HG03521 (cell line): ENCODE measurements around the gene HDAC1.
A peak's percentile ranks its signal among the peaks of the same experiment; 100 is the strongest.
"Not testable (repeated sequence)": the region's sequence is repeated elsewhere in the genome, so short reads cannot be mapped to it uniquely, and the experiment has no call there.

ENCODE experiments used
- ATAC-seq: cut with Tn5 transposase; IDR thresholded peaks from one replicate; pipeline ENCODE4 v1.9.1; 2021; ENCODE audit warnings: mild to moderate bottlenecking, moderate library complexity; ENCODE audit not compliant: unreplicated experiment

The HDAC1 gene

DNA sequence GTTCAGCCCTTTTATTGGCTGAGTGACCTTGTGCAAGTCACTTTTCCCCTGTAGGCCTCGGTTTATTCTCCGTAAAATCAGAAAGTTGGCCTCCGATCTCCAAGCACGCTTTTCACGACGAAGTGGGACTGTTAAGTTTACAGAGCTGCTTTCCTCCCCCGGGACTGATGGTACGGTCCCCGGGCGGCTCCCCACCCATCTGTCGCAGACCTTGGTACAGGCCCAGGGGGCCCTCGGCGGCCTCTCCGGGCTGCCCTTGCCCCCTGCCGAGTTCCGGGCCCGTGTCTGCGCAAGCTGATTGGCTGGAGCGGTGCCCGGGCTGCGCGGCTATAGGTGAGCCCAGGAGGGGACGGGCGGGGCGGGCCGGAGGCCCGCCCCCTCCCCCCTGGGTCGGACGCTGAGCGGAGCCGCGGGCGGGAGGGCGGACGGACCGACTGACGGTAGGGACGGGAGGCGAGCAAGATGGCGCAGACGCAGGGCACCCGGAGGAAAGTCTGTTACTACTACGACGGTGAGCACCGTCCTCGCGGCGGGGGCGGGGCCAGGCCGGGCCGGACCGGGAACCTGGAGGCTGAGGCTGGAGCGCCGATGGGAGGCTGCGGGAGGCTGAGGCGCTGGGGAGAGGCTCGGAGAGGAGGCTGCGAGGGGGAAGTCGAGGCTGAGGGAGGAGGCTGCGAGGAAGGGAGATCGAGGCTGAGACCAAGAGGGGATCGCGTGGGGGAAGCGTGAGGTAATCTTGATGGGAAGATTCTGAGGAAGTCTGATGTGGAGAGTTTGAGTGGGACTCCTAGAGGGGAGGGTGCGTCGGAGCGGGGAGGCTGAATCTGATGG is at the start of gene HDAC1:
Gene HDAC1 (plus strand): TSS at position 376 of the 831 bp plus-strand sequence. CDS start 87 bp downstream, at position 463.
- ATAC-seq: peak; percentile 99

- no peak for ATAC-seq
Measured at GRCh38 chr1:32242341-32242851, 49.5 kb upstream of the HDAC1 start.

DNA sequence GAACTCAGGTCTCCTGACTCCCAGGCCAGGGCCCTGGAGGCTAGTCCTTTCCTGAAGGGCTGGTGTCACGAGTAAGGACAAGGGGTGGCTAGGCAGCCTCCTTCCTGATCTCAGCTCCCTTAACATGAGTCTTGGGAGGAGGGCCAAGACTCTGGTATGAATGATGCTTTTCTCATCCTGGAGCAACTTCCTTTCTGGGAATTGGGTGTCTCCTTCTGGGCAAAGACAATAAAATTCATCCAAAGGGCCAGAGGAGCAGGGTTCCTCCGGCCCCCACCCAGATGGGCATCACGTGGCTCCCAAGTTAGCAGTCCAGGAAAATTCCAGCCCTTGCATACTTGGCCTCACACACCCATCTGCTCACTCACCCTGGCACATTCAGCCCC is 45.0 kb upstream of the HDAC1 start, which contains the start of gene FAM167B:
Gene FAM167B (plus strand): TSS at position 335 of the 386 bp plus-strand sequence. CDS start 200 bp downstream, outside the sequence.
- ATAC-seq: no peak

- no peak for ATAC-seq
Measured at GRCh38 chr1:32247452-32247851, 44.4 kb upstream of the HDAC1 start.

DNA sequence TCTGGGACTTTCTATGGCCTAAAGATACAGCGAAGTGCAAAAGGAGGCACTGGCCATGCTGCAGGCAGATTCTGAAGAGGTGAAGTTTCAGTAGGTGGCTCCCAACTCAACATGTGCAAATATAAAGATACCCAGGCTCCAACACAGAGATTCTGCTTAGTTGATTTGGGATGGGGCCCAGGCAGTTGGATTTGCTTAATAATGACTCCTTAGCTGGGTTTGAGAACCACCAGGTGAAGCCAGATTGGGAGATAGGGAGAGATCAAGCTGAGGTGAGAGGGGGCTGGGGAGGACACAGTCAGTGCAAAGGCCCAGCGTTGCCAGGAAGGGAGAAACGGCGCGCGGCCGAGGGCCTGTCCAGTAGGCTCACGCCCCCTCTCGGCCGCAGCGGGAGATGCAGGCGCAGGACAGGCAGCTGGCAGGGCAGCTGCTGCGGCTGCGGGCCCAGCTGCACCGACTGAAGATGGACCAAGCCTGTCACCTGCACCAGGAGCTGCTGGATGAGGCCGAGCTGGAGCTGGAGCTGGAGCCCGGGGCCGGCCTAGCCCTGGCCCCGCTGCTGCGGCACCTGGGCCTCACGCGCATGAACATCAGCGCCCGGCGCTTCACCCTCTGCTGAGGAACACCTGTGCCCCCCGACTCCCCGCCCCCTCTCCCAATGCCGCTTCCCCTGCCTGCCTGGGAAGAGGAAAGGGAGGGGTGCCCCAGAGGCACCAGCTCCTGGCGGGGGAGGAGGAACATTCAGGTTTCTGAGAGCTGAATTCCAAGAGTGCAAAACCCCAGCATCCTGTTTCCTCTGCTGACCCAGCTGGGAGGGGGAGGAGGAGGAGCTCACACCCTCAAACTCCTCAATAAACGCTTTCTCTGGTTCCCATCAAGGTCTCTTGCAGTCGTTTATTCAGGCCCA is 43.6 kb upstream of the HDAC1 start:
- no peak for ATAC-seq

- peak; percentile 48 for ATAC-seq
Measured at GRCh38 chr1:32249831-32250525, 41.9 kb upstream of the HDAC1 start.

DNA sequence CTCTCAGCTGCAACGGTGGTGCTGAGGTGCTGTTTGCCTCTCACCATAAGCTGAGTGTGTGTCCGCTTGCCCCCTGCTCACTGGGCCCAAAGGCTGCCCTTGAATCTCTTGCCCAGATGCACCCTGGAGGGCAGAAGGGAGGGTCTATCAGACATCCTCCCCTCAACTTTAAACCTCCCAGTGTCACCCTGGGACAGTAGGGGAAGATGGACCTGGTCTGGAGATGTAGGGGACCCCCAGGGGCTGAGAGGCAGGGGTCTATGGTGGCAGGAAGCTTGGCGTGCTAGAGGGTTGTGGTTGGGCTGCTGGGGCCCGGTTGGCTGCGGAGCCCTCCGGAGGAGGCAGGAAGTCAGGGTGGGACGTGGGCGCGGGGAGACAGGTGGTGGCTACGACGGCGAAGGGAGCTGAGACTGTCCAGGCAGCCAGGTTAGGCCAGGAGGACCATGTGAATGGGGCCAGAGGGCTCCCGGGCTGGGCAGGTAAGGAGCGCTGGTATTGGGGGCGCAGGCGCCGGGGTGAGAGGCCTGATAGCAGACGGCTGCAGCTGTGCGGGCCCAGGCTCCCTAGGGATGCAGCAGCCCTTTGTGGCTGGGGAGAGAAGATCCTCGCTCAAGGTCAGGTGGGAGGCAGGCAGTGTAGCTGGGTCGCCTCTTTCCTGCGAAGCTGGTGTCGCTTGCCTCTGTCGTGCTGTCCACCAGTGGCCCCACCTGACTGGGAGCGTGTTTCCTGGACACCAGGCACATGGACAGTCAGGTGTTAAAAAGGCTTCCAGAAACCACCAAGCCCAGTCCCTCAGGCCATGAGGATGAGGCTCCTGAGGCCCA is 40.8 kb upstream of the HDAC1 start, which contains the start of gene LCK:
Gene LCK (plus strand): TSS at position 373 of the 824 bp plus-strand sequence. CDS start 23,065 bp downstream, outside the sequence.
- no peak for ATAC-seq

DNA sequence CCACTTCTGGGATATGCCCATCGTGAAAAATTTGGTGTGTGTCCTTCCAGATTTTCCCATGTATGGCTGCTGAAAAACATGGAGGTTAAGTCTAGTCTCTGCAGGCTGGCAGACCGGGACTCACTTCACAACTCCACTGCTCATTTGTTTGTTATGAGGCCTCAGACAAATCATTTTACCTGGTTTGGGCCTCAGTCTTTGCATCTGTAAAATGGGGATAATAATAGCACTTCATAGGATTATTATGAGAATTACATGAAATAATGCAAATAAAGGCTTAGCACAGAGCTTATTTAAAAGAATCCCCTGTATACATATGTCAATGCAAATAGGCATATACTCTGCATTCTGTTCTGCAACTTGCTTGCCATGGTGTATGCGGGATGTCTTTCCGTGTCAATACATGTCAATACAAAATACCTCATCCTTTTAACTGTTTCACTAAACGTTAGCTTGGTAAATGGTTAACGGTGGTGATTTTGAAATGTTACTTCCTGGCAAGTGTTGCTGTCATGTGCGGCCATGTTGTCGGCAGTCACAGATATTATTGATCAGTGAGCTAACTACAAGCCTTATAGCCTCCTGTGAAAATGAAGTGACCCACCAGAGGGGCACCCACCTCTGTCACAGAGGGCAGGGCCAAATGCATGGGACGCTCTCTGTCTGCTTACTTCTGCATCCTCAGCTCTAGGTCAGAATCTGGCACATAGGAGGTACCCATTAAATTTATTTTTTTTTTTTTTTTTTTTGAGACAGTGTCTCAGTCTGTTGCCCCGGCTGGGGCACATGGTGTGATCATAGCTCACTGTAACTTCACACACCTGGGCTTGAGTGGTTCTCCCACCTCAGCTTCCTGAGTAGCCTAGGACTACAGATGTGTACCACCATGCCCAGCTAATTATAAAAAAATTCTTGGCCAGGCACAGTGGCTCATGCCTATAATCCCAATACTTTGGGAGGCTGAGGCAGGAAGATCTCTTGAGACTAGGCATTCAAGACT is 36.5 kb upstream of the HDAC1 start:
- no peak for ATAC-seq

DNA sequence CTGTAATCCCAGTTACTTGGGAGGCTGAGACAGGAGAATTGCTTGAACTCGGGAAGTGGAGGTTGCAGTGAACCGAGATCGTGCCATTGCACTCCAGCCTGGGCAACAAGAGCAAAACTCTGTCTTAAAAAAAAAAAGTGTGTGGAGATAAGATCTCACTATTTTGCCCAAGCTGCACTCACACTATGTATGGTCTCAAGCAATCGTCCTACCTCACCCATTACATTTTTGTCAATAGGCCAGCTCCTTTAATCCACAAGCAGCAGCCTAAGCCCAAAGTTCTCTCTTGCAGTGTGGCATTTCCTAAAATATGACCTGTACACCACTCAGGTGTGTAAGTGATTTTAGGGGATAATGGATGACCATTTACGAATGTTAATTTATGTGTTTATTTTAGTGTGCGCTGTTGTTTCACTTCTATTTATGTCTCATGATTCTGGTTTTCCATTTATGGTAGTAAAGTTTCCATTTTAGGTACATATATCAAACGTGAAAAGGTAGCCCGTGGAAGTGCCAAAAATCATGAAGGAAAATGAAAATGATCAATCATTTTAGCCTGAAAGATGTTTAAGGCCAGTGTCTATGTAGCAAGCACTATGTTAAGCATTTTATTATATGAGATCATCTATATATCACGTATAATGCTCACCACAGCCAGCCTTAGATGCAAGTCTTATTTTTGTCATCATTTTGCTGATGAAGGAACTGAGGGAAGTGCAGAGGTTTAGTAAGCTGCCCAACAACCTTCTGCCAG is 35.2 kb upstream of the HDAC1 start:
- ATAC-seq: no peak

DNA sequence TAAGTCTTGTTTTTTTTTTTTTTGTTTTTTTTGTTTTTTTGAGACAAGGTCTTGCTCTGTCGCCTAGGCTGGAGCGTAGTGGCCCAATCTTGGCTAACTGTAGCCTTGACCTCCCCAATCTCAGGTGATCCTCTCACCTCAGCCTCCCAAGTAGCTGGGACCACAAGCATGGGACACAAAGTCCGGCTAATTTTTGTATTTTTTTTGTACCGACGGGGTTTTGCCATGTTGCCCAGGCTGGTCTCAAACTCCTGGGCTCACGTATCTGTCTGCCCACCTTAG is 34.7 kb upstream of the HDAC1 start:
- no peak for ATAC-seq

DNA sequence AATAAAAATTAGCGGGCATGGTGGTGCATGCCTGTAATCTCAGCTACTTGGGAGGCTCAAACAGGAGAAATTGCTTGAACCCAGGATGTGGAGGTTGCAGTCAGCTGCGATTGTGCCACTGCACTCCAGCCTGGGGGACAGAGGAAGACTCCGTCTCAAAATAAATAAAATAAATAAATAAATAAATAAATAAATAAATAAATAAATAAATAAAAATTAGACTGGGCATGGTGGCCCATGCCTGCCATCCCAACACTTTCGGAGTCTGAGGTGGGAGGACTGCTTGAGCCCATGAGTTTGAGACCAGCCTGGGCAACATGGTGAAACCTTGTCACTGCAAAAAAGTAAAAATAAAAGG is 28.7 kb upstream of the HDAC1 start:
- not testable (repeated sequence) for ATAC-seq

DNA sequence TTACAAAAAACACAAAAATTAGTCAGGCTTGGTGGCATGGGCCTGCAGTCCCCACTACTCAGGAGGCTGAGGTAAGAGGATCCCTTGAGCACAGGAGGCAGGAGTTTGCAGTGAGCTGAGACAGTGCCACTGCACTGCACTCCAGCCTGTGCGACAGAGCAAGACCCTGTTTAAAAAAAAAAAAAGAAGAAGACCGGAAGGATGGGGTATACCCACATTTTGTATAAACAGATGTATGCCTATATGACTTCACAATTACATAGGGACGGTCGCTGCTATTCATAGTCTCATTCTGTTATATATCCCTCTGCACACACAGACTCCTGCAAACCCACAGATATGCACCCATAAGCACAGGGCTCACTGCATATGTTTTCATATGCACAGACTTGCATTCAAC is 28.1 kb upstream of the HDAC1 start:
- no peak for ATAC-seq

DNA sequence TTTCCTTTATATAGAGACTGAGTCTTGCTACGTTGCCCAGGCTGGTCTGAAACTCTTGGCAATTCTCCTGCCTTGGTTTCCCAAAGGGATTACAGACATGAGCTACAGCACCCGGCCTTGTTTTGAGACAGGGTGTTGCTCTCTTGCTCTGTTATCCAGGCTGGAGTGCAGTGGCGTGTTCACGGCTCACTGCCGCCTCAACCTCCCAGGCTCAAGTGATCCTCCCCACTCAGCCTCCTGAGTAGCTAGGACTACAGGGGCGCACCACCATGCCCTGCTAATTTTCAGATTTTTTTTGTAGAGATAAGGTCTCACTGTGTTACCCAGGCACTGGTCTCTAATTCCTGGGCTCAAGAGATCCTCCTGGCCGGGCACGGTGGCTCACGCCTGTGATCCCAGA is 26.0 kb upstream of the HDAC1 start:
- no peak for ATAC-seq

- no peak for ATAC-seq
Measured at GRCh38 chr1:32266921-32267591, 24.8 kb upstream of the HDAC1 start.

DNA sequence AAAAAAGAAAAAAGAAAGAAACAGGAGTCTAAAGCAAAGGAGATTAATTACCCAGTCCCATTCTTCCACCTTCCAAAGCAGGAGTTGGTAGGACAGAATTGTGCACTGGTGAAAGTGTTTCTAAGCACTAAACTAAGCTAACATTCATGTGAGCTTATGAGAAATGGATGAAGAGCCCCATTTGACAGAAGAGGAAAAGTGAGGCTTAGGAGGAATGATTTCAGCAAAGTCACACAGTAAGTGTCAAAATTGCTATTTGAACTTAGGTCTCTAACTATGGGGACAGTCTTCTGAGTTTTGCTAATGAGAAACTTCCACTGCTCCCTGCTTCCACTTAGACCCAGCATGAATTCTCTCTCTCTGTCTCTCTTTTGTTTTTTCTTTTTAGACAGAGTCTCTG is 22.1 kb upstream of the HDAC1 start:
- no peak for ATAC-seq

GRCh38 chr1:32272557-32273390 is 19.1 kb upstream of the HDAC1 start:
- ATAC-seq: no peak
